GM23338 (cell line): ENCODE data around the gene MYOZ2.

Source experiments
- CREB1 ChIP-seq: fragments of 250-450 bp; sonication (Bioruptor Pico); IDR thresholded peaks from 2 replicates; pipeline ENCODE4 v1.5.0; 2020; ENCODE audit warnings: low read depth, mild to moderate bottlenecking, moderate library complexity
- CTCF ChIP-seq, 2 experiments: fragments of 200-600 bp in 1 of 2; sonication (generic) in 1 of 2; conservative IDR thresholded peaks; 2 replicates each; pipeline versions ENCODE4 v1.5.1 to v1.6.1; 2016 to 2017; ENCODE audit warnings: antibody characterized with exemption in 2 of 2, low read depth in 2 of 2, mild to moderate bottlenecking in 2 of 2, moderate library complexity in 1 of 2
- EZH2 ChIP-seq: fragments of 200-600 bp; sonication (generic); IDR thresholded peaks from one replicate; pipeline ENCODE4 v1.8.0; 2017; ENCODE audit warnings: antibody characterized with exemption, mild to moderate bottlenecking, low read depth; ENCODE audit not compliant: unreplicated experiment
- EZH2phosphoT487 ChIP-seq: fragments of 200-600 bp; sonication (generic); IDR thresholded peaks from one replicate; pipeline ENCODE4 v1.8.1; 2018; ENCODE audit warnings: antibody characterized with exemption; ENCODE audit not compliant: unreplicated experiment
- NANOG ChIP-seq: IDR thresholded peaks from 2 replicates; pipeline ENCODE4 v1.6.1; 2016; ENCODE audit warnings: antibody characterized with exemption, borderline replicate concordance
- POLR2AphosphoS5 ChIP-seq: IDR thresholded peaks from 2 replicates; pipeline ENCODE4 v1.6.1; 2016; ENCODE audit warnings: antibody characterized with exemption, low read depth
- REST ChIP-seq: IDR thresholded peaks from one replicate; pipeline ENCODE4 v1.6.1; 2018; ENCODE audit warnings: antibody characterized with exemption; ENCODE audit not compliant: unreplicated experiment
- STAT1 ChIP-seq: IDR thresholded peaks from one replicate; pipeline ENCODE4 v1.6.1; 2016; ENCODE audit warnings: antibody characterized with exemption; ENCODE audit not compliant: unreplicated experiment
- ZNF331 ChIP-seq: fragments of 250-450 bp; sonication (Bioruptor Pico); IDR thresholded peaks from 2 replicates; pipeline ENCODE4 v1.5.0; 2020; ENCODE audit warnings: low read depth, mild to moderate bottlenecking, moderate library complexity
- ZNF462 ChIP-seq: fragments of 250-450 bp; sonication (Bioruptor Pico); IDR thresholded peaks from 2 replicates; pipeline ENCODE4 v1.5.0; 2020; ENCODE audit warnings: mild to moderate bottlenecking, moderate library complexity

GRCh38 chr4:119209077-119209476 lies 73.4 kb downstream of the MYOZ2 start:
- TF ChIP-seq EZH2 (no peak), CTCF (conservative IDR thresholded peaks at IDR 0.05; ENCODE audit: low read depth in 2 of 2) (no peak), STAT1 (no peak), REST (no peak), NANOG (no peak), POLR2AphosphoS5 (no peak), EZH2phosphoT487 (no peak), ZNF462 (CRISPR knock-in tag) (no peak), ZNF331 (no peak), CREB1 (CRISPR knock-in tag) (no peak)
